BE2C (cell line): ENCODE results near the gene TEFM.
A peak's percentile ranks its signal among the peaks of the same experiment; 100 is the strongest.
"Not testable (repeated sequence)": the region's sequence is repeated elsewhere in the genome, so short reads cannot be mapped to it uniquely, and the experiment has no call there.

ENCODE experiments used
- DNase-seq: peaks from one replicate; pipeline ENCODE4 v3.0.0-alpha.2; 2020
- H3K27me3 ChIP-seq: fragments of 250-450 bp; sonication (Bioruptor Pico); 2 replicates; pipeline ENCODE4 v1.5.1; 2020; ENCODE audit warnings: mild to moderate bottlenecking
- H3K36me3 ChIP-seq: fragments of 250-450 bp; sonication (Bioruptor Pico); 2 replicates; pipeline ENCODE4 v1.5.1; 2020; ENCODE audit warnings: mild to moderate bottlenecking
- H3K4me1 ChIP-seq: fragments of 250-450 bp; sonication (Bioruptor Pico); 2 replicates; pipeline ENCODE4 v1.5.1; 2020
- H3K4me3 ChIP-seq: 2 replicates; pipeline ENCODE4 v1.5.1; 2011; ENCODE audit warnings: low read depth, low read length
- H3K9me3 ChIP-seq: fragments of 250-450 bp; sonication (Bioruptor Pico); 2 replicates; pipeline ENCODE4 v1.5.1; 2020
- TF ChIP-seq, protein P1 (sequence below): IDR thresholded peaks from 2 replicates; pipeline ENCODE4 v1.5.1; 2012; ENCODE audit warnings: mild to moderate bottlenecking, low read depth, low read length

Gene TEFM

GRCh38 chr17:30913955-30914354 is 7.9 kb upstream of the TEFM start:
- TF ChIP-seq, protein P1, sequence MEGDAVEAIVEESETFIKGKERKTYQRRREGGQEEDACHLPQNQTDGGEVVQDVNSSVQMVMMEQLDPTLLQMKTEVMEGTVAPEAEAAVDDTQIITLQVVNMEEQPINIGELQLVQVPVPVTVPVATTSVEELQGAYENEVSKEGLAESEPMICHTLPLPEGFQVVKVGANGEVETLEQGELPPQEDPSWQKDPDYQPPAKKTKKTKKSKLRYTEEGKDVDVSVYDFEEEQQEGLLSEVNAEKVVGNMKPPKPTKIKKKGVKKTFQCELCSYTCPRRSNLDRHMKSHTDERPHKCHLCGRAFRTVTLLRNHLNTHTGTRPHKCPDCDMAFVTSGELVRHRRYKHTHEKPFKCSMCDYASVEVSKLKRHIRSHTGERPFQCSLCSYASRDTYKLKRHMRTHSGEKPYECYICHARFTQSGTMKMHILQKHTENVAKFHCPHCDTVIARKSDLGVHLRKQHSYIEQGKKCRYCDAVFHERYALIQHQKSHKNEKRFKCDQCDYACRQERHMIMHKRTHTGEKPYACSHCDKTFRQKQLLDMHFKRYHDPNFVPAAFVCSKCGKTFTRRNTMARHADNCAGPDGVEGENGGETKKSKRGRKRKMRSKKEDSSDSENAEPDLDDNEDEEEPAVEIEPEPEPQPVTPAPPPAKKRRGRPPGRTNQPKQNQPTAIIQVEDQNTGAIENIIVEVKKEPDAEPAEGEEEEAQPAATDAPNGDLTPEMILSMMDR = no peak
- H3K9me3 ChIP-seq = no peaks in the 10 kb centered on the region

DNA sequence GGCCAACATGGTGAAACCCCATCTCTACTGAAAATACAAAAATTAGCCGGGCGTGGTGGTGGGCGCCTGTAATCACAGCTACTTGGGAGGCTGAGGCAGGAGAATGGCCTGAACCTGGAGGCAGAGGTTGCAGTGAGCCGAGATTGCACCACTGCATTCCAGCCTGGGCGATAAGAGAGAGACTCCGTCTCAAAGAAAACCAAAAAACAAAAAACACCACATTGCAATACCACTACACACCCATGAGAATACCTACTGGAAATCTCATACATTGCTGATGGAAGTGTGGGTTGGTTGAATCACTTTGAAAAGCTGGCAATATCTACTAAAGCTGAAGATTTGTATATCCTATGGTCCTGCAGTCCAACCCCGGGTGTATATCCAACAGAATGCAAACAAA is 4.1 kb upstream of the TEFM start:
- H3K4me3 ChIP-seq, H3K36me3 ChIP-seq, H3K9me3 ChIP-seq, DNase-seq, H3K27me3 ChIP-seq, H3K4me1 ChIP-seq: not testable (repeated sequence)

More at GRCh38 chr17:30913955-30914354, 7.9 kb upstream of the TEFM start:
- no peak overlapping the region for H3K4me3 ChIP-seq
- no peaks in the 10 kb centered on the region for H3K36me3 ChIP-seq
- H3K4me1 ChIP-seq = no peaks in the 10 kb centered on the region
- no peak for DNase-seq
- H3K27me3 ChIP-seq = no peaks in the 10 kb centered on the region

DNA sequence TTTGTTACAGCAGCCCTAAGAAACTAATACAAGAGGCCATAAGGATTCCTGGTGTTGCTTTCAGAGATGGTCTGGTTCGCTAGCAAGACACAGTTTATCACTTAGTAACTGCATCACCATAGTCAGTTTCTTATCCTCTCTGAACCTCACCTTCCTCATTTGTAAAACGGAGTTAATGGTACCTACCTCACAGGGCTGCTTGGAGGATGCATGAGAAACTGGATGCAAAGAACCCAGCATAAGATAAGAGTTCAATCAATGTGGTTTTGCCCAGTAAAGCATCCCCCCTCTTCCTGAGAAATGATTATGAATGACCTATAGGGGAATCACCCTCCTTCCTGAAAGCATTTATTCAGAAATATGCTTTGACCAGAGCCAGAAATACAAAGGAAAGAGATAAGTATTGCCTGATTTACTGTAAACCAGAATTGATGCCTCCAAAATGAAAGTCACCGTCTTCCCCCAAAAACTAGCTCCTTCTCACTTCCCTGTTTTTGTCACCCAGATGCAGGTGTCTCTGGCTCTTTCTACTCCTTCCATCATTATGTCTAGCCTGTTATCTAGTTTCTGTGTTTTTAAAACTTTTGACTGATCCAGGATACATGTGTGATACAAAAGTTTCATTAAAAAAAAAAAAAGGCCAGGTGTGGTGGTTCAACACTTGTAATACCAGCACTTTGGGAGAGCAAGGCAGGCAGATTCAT is 2.8 kb upstream of the TEFM start:
- TF ChIP-seq, protein P1 = no peak
- DNase-seq = no peak
- Histone ChIP-seq H3K27me3 (no peaks in the 10 kb centered on the region), H3K4me3 (no peak overlapping the region), H3K36me3 (no peaks in the 10 kb centered on the region), H3K9me3 (no peaks in the 10 kb centered on the region), H3K4me1 (no peaks in the 10 kb centered on the region)

GRCh38 chr17:30905742-30906100 is 317 bp downstream of the TEFM start:
- Histone ChIP-seq H3K36me3 (no peaks in the 10 kb centered on the region), H3K9me3 (no peaks in the 10 kb centered on the region), H3K4me3 (peak overlapping the region; percentile 91), H3K4me1 (no peaks in the 10 kb centered on the region), H3K27me3 (no peaks in the 10 kb centered on the region)
- no peak for DNase-seq
- TF ChIP-seq, protein P1 = no peak

- H3K4me3 ChIP-seq = no peak overlapping the region
- no peak for DNase-seq
- no peaks in the 10 kb centered on the region; the same call in 1 of the 2 replicates for H3K36me3 ChIP-seq
Measured at GRCh38 chr17:30897311-30897710, 8.7 kb downstream of the TEFM start.

DNA sequence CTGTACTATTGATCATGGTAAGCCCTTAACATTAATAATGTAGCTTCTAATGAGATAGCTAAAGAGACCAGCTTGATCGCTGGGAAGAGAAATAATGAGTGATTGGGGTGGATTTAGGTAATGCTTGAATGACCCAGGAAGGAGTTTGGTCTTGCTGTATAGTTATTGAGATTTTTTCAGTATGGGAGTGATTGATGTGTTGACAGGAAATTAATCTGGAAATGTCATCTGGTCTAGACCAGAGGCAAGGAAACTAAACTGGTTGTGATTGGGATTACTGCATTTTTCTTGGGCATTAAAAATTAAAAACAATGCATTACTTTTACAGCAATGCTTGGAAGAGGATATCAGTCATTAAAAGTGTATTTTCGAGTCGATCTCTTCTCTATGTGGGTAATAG is 11.8 kb downstream of the TEFM start:
- H3K36me3 ChIP-seq = no peaks in the 10 kb centered on the region; the same call in 1 of the 2 replicates
- no peak for DNase-seq
- no peaks in the 10 kb centered on the region for H3K27me3 ChIP-seq
- no peak overlapping the region for H3K4me3 ChIP-seq
- TF ChIP-seq, protein P1 = no peak
- H3K9me3 ChIP-seq = no peaks in the 10 kb centered on the region
- H3K4me1 ChIP-seq = no peaks in the 10 kb centered on the region

More at GRCh38 chr17:30897311-30897710, 8.7 kb downstream of the TEFM start:
- Histone ChIP-seq H3K9me3 (no peaks in the 10 kb centered on the region), H3K4me1 (no peaks in the 10 kb centered on the region), H3K27me3 (no peaks in the 10 kb centered on the region)
- TF ChIP-seq, protein P1 = no peak
